HL-60 (cell line): ENCODE data around the gene PTPRD.

Experiments used
- DNase-seq, 2 experiments: peaks; one replicate each; pipeline ENCODE4 v3.0.0-alpha.2; 2010 to 2020; ENCODE audit warnings: low read depth in 1 of 2, low spot score in 1 of 2
- H3K27ac ChIP-seq: fragments of 250-450 bp; sonication (Bioruptor Pico); replicated peaks from 2 replicates; pipeline ENCODE4 v1.5.1; 2020; ENCODE audit warnings: mild to moderate bottlenecking, moderate library complexity
- H3K27me3 ChIP-seq: fragments of 250-450 bp; sonication (Bioruptor Pico); 2 replicates; pipeline ENCODE4 v1.5.1; 2021; ENCODE audit warnings: mild to moderate bottlenecking, moderate library complexity; ENCODE audit not compliant: insufficient read depth, poor library complexity, severe bottlenecking
- H3K4me3 ChIP-seq: replicated peaks from 2 replicates; pipeline ENCODE4 v1.5.1; 2011; ENCODE audit warnings: mild to moderate bottlenecking, control low read depth, low read length; ENCODE audit not compliant: insufficient read depth
- GABPA ChIP-seq: IDR thresholded peaks from 2 replicates; pipeline ENCODE4 v1.6.1; 2012; ENCODE audit warnings: low read depth
- POLR2AphosphoS5 ChIP-seq: IDR thresholded peaks from 2 replicates; pipeline ENCODE4 v1.6.1; 2012; ENCODE audit warnings: low read depth
- SPI1 ChIP-seq: IDR thresholded peaks from 2 replicates; pipeline ENCODE4 v1.6.1; 2012; ENCODE audit warnings: low read depth, mild to moderate bottlenecking, borderline replicate concordance
- TF ChIP-seq, protein P1 (sequence below): IDR thresholded peaks from 2 replicates; pipeline ENCODE4 v1.6.1; 2012; ENCODE audit warnings: low read depth; ENCODE audit not compliant: insufficient replicate concordance
- TF ChIP-seq, protein P2 (sequence below): IDR thresholded peaks from one replicate; pipeline ENCODE4 v1.5.1; 2011; ENCODE audit warnings: low read length, control low read depth, inconsistent platforms; ENCODE audit not compliant: insufficient read depth

The PTPRD gene

DNA sequence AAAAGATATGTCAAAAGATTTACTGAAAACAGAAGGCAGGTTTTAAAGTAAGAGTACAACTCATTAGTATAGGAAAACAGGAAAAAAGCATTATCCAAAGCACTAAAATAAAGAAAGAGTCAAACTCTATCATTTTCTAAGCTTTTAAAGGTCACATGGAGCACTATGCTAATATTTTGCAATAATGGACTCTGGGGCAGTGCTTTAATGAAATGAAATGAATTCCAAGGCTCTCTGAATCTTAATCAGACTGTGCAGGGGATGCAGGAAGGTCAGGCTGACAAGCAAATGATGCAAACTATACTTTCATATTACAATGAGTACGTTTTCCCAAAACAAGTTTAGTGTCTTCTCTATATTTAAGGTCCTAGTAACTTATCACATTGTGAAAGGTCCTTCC, 1831.3 kb downstream of the PTPRD start:
- H3K27me3 ChIP-seq = no peaks in the 10 kb centered on the region
- H3K4me3 ChIP-seq = no peak overlapping the region
- no peak for TF ChIP-seq GABPA
- TF ChIP-seq, protein P1, sequence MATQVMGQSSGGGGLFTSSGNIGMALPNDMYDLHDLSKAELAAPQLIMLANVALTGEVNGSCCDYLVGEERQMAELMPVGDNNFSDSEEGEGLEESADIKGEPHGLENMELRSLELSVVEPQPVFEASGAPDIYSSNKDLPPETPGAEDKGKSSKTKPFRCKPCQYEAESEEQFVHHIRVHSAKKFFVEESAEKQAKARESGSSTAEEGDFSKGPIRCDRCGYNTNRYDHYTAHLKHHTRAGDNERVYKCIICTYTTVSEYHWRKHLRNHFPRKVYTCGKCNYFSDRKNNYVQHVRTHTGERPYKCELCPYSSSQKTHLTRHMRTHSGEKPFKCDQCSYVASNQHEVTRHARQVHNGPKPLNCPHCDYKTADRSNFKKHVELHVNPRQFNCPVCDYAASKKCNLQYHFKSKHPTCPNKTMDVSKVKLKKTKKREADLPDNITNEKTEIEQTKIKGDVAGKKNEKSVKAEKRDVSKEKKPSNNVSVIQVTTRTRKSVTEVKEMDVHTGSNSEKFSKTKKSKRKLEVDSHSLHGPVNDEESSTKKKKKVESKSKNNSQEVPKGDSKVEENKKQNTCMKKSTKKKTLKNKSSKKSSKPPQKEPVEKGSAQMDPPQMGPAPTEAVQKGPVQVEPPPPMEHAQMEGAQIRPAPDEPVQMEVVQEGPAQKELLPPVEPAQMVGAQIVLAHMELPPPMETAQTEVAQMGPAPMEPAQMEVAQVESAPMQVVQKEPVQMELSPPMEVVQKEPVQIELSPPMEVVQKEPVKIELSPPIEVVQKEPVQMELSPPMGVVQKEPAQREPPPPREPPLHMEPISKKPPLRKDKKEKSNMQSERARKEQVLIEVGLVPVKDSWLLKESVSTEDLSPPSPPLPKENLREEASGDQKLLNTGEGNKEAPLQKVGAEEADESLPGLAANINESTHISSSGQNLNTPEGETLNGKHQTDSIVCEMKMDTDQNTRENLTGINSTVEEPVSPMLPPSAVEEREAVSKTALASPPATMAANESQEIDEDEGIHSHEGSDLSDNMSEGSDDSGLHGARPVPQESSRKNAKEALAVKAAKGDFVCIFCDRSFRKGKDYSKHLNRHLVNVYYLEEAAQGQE = no peak
- TF ChIP-seq SPI1 = no peak
- TF ChIP-seq POLR2AphosphoS5 = no peak
- TF ChIP-seq, protein P2, sequence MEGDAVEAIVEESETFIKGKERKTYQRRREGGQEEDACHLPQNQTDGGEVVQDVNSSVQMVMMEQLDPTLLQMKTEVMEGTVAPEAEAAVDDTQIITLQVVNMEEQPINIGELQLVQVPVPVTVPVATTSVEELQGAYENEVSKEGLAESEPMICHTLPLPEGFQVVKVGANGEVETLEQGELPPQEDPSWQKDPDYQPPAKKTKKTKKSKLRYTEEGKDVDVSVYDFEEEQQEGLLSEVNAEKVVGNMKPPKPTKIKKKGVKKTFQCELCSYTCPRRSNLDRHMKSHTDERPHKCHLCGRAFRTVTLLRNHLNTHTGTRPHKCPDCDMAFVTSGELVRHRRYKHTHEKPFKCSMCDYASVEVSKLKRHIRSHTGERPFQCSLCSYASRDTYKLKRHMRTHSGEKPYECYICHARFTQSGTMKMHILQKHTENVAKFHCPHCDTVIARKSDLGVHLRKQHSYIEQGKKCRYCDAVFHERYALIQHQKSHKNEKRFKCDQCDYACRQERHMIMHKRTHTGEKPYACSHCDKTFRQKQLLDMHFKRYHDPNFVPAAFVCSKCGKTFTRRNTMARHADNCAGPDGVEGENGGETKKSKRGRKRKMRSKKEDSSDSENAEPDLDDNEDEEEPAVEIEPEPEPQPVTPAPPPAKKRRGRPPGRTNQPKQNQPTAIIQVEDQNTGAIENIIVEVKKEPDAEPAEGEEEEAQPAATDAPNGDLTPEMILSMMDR = no peak
- no peak for DNase-seq
- H3K27ac ChIP-seq = no peak overlapping the region

DNA sequence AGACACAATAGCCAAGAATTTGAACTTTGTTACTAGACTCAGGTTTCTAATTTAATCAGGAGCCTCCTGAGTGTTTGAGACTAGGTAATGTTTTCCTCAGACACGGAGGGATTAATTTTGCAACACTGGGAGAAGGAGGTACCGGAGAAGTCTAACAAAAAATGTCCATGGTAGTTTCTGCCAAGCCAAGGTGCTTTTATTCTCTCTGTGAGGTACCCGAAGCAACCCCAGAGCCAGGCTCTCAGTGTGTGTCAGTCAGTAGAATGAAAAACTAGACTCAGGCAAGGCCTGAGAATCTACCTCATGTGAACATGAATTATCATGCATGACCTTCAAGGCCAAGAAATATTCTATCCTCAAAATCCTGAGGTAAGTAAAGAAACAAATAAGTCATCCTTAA, 1832.4 kb downstream of the PTPRD start:
- DNase-seq = no peak
- Histone ChIP-seq H3K27me3 (no peaks in the 10 kb centered on the region), H3K4me3 (no peak overlapping the region), H3K27ac (no peak overlapping the region)
- no peak for TF ChIP-seq SPI1
- TF ChIP-seq, protein P2 = no peak
- TF ChIP-seq GABPA = no peak
- TF ChIP-seq POLR2AphosphoS5 = no peak
- TF ChIP-seq, protein P1 = no peak

DNA sequence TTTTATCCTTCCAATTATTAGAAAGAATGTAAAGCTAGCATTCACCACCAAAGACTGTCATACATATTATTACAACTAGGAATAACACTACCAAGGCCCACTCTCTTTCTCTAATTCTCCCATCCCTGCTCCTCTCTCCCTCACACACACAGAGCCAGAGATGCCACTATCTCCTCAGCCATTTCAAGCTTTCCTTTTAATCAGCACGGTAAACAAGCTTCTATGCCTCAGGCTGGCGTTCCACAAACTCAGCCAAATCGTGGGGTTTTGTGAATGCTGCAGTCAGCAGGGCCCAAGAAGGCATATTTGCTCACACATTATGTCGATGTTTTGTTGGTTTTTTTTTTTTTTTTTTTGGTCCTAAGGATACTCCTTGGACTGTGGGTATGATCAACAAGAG, 1833.3 kb downstream of the PTPRD start:
- DNase-seq = no peak
- no peak overlapping the region for H3K27ac ChIP-seq
- H3K27me3 ChIP-seq = no peaks in the 10 kb centered on the region
- no peak overlapping the region for H3K4me3 ChIP-seq
- TF ChIP-seq, protein P1 = no peak
- TF ChIP-seq POLR2AphosphoS5 (no peak), SPI1 (no peak), GABPA (no peak)
- TF ChIP-seq, protein P2 = no peak
